Calu3 (cell line): ENCODE results near the gene MYO18B. TPM values are rescaled to one million over a fixed set of nuclear protein-coding genes. Genes with fewer than 3 reads are reported as not detected.

Experiments used
- BruUV-seq: library from RNA; stranded (reverse); fragments of 400-500 nt; replicated peaks from 2 replicates; lab custom pipeline; 2021; lab: Mats Ljungman, UMichigan
- CTCF ChIA-PET: fragments of 300-600 bp; sonication (Branson Sonifier 250); formaldehyde crosslinking; loops from one replicate; lab custom pipeline; 2022; ENCODE audit warnings: antibody characterized with exemption; lab: Charles Lee
- DNase-seq: peaks from one replicate; pipeline ENCODE4 v3.0.0; 2022
- H3K27ac Mint-ChIP-seq: one replicate; pipeline ENCODE4 v1.8.0; 2022; ENCODE audit warnings: mixed read lengths; ENCODE audit not compliant: unreplicated experiment
- H3K27me3 Mint-ChIP-seq: one replicate; pipeline ENCODE4 v1.8.0; 2022; ENCODE audit warnings: mixed read lengths; ENCODE audit not compliant: unreplicated experiment
- H3K36me3 Mint-ChIP-seq: one replicate; pipeline ENCODE4 v1.8.0; 2022; ENCODE audit warnings: mild to moderate bottlenecking, moderate library complexity, mixed read lengths; ENCODE audit not compliant: insufficient read depth, unreplicated experiment
- H3K4me1 Mint-ChIP-seq: one replicate; pipeline ENCODE4 v1.8.0; 2022; ENCODE audit warnings: mild to moderate bottlenecking, low read depth, mixed read lengths; ENCODE audit not compliant: unreplicated experiment
- H3K4me3 Mint-ChIP-seq: one replicate; pipeline ENCODE4 v1.8.0; 2022; ENCODE audit warnings: mild to moderate bottlenecking, low read depth, moderate library complexity, mixed read lengths; ENCODE audit not compliant: unreplicated experiment
- H3K9me3 Mint-ChIP-seq: one replicate; pipeline ENCODE4 v1.8.0; 2022; ENCODE audit warnings: low read depth, mixed read lengths; ENCODE audit not compliant: unreplicated experiment
- CTCF ChIP-seq: fragments of 200-600 bp; IDR thresholded peaks from one replicate; pipeline ENCODE4 v1.8.0; 2022; ENCODE audit warnings: antibody characterized with exemption; ENCODE audit not compliant: unreplicated experiment
- intact Hi-C: fragments of 100-400 bp; cut with micrococcal nuclease; formaldehyde crosslinking; loops from one replicate; pipeline ENCODE4 v1.10.0; 2022; ENCODE audit not compliant: unreplicated experiment
- total RNA-seq: library from RNA; stranded (reverse); gene quantifications from 2 replicates; pipeline ENCODE4 v1.2.3, GENCODE V29; 2022

Gene MYO18B
- total RNA-seq, 1 experiment from 2014 or later: 0.59 TPM

- no peaks in the 10 kb centered on the region for H3K4me1 Mint-ChIP-seq
- BruUV-seq: no TSS peak
Measured at GRCh38 chr22:26033071-26033470, 291.1 kb downstream of the MYO18B start.

GRCh38 chr22:26033586-26033985, 291.6 kb downstream of the MYO18B start:
- Mint-ChIP-seq H3K4me3 (no peak overlapping the region), H3K36me3 (no peaks in the 10 kb centered on the region), H3K27me3 (peaks cover 37% of the 10 kb centered on the region), H3K9me3 (no peaks in the 10 kb centered on the region), H3K27ac (no peak overlapping the region), H3K4me1 (no peaks in the 10 kb centered on the region)
- BruUV-seq: no TSS peak
- CTCF ChIA-PET: interaction anchor here (0.7 kb wide), 1 partner anchor 9 kb away, joined by 14 read pairs; no protein-coding TSS in a partner anchor
- intact Hi-C loops: no loop called here
- no peak for DNase-seq
- no peak for TF ChIP-seq CTCF

More at GRCh38 chr22:26033071-26033470, 291.1 kb downstream of the MYO18B start:
- Mint-ChIP-seq H3K27ac (no peak overlapping the region), H3K4me3 (no peak overlapping the region), H3K9me3 (no peaks in the 10 kb centered on the region), H3K36me3 (no peaks in the 10 kb centered on the region), H3K27me3 (peaks cover 31% of the 10 kb centered on the region)
- TF ChIP-seq CTCF: no peak
- no peak for DNase-seq
- intact Hi-C loops: no loop called here
- CTCF ChIA-PET: interaction anchor here (0.7 kb wide), 1 partner anchor 149 kb away, joined by 7 read pairs; no protein-coding TSS in a partner anchor

- Mint-ChIP-seq H3K9me3 (no peaks in the 10 kb centered on the region), H3K27ac (no peak overlapping the region), H3K4me1 (no peaks in the 10 kb centered on the region), H3K27me3 (peaks cover 43% of the 10 kb centered on the region), H3K4me3 (no peak overlapping the region), H3K36me3 (no peaks in the 10 kb centered on the region)
- no peak for TF ChIP-seq CTCF
- CTCF ChIA-PET: no interaction called here
- no peak for DNase-seq
- intact Hi-C loops: no loop called here
- BruUV-seq: no TSS peak
Measured at GRCh38 chr22:26035523-26035922, 293.5 kb downstream of the MYO18B start.

- CTCF ChIA-PET: interaction anchor here (0.6 kb wide), 1 partner anchor 1031 kb away, joined by 7 read pairs; no protein-coding TSS in a partner anchor
Measured at GRCh38 chr22:26038365-26038764, 296.4 kb downstream of the MYO18B start.

More at GRCh38 chr22:26038365-26038764, 296.4 kb downstream of the MYO18B start:
- no TSS peak for BruUV-seq
- no peak for TF ChIP-seq CTCF
- H3K36me3 Mint-ChIP-seq: no peaks in the 10 kb centered on the region
- peaks cover 47% of the 10 kb centered on the region for H3K27me3 Mint-ChIP-seq
- no peaks in the 10 kb centered on the region for H3K4me1 Mint-ChIP-seq
- DNase-seq: no peak
- H3K9me3 Mint-ChIP-seq: no peaks in the 10 kb centered on the region
- no peak overlapping the region for H3K4me3 Mint-ChIP-seq
- H3K27ac Mint-ChIP-seq: no peak overlapping the region
- intact Hi-C loops: no loop called here
